Suprapubic skin (tissue), 4 donors: Measurements from ENCODE around the gene SLC35G2. TPM values are rescaled to one million over a fixed set of nuclear protein-coding genes. Genes with fewer than 3 reads are reported as not detected.
"Not testable (repeated sequence)": the region's sequence is repeated elsewhere in the genome, so short reads cannot be mapped to it uniquely, and the experiment has no call there.

Experiments used
- DNase-seq, 2 donors: peaks; one replicate each; pipeline ENCODE4 v3.0.0-alpha.2; 2019; ENCODE audit warnings: low spot score in 2 of 2
- H3K27ac ChIP-seq: fragments of 200-600 bp; sonication (generic); one replicate; pipeline ENCODE4 v1.5.1; 2019
- H3K27me3 ChIP-seq: fragments of 200-600 bp; sonication (generic); one replicate; pipeline ENCODE4 v1.5.1; 2019
- H3K36me3 ChIP-seq: fragments of 200-600 bp; sonication (generic); one replicate; pipeline ENCODE4 v1.5.1; 2019
- H3K4me1 ChIP-seq: fragments of 200-600 bp; sonication (generic); one replicate; pipeline ENCODE4 v1.5.1; 2019
- H3K4me3 ChIP-seq: fragments of 200-600 bp; sonication (generic); one replicate; pipeline ENCODE4 v1.5.1; 2019; ENCODE audit warnings: mild to moderate bottlenecking
- H3K9me3 ChIP-seq: fragments of 200-600 bp; sonication (generic); one replicate; pipeline ENCODE4 v1.5.1; 2019
- EP300 ChIP-seq: sonication (generic); formaldehyde crosslinking; IDR thresholded peaks from one replicate; pipeline ENCODE4 v1.6.1; 2017; ENCODE audit warnings: antibody characterized with exemption
- POLR2A ChIP-seq, 2 donors: fragments of 450-650 bp; IDR thresholded peaks; one replicate each; pipeline ENCODE4 v1.6.1; 2017; ENCODE audit warnings: antibody characterized with exemption in 2 of 2, mild to moderate bottlenecking in 2 of 2, moderate library complexity in 2 of 2
- POLR2AphosphoS5 ChIP-seq, 3 donors: sonication (generic); formaldehyde crosslinking; IDR thresholded peaks; one replicate each; pipeline ENCODE4 v1.6.1; 2017; ENCODE audit warnings: antibody characterized with exemption in 3 of 3
- WGBS: methylation state at CpG from one replicate; pipeline ENCODE4 v1.1.5; 2018; 5-methylcytosine and 5-hydroxymethylcytosine counted together
- total RNA-seq, 4 donors: library from RNA; depleted of rRNA; stranded (reverse); fragments of >200 nt; gene quantifications; one replicate each; pipeline ENCODE4 v1.1.0, GENCODE V29; 2016
- TF ChIP-seq, protein P1 (sequence below), 2 donors: fragments of 200-600 bp in 1 of 2; fragments of 450-650 bp in 1 of 2; sonication (generic) in 1 of 2; IDR thresholded peaks; one replicate each; pipeline ENCODE4 v1.5.1; 2016 to 2019; ENCODE audit warnings: antibody characterized with exemption in 2 of 2, mild to moderate bottlenecking in 1 of 2, moderate library complexity in 1 of 2

The SLC35G2 gene
- total RNA-seq, 4 donors from 2014 or later: 0.98 to 3.7 (median 1.1) TPM

DNA sequence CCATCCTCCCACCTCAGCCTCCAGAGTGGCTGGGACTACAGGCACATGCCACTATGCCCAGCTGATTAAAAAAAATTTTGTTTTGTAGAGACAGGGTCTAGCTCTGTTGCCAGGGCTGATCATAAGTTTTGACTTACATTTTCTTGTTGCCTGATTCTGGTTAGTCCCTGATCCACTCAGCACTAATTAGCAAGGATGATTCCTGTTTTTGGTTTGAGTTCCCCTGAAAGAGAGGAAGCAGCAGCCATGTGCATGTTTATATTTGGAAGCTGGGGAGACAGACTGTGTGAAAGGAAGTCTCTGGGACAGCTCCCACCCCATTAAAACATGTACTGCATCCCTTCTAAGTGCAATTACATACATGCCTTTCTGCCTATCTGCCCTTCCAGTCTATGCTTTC lies 39.5 kb downstream of the SLC35G2 start:
- TF ChIP-seq, protein P1, sequence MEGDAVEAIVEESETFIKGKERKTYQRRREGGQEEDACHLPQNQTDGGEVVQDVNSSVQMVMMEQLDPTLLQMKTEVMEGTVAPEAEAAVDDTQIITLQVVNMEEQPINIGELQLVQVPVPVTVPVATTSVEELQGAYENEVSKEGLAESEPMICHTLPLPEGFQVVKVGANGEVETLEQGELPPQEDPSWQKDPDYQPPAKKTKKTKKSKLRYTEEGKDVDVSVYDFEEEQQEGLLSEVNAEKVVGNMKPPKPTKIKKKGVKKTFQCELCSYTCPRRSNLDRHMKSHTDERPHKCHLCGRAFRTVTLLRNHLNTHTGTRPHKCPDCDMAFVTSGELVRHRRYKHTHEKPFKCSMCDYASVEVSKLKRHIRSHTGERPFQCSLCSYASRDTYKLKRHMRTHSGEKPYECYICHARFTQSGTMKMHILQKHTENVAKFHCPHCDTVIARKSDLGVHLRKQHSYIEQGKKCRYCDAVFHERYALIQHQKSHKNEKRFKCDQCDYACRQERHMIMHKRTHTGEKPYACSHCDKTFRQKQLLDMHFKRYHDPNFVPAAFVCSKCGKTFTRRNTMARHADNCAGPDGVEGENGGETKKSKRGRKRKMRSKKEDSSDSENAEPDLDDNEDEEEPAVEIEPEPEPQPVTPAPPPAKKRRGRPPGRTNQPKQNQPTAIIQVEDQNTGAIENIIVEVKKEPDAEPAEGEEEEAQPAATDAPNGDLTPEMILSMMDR (IDR thresholded peaks at IDR 0.05): no peak
- TF ChIP-seq POLR2AphosphoS5 (IDR thresholded peaks at IDR 0.05) (no peak), POLR2A (IDR thresholded peaks at IDR 0.05) (no peak), EP300 (no peak)
- DNase-seq: no peak
- Histone ChIP-seq H3K4me3 (no peak overlapping the region), H3K4me1 (peaks cover 18% of the 10 kb centered on the region), H3K27me3 (no peaks in the 10 kb centered on the region), H3K9me3 (no peaks in the 10 kb centered on the region), H3K27ac (no peak overlapping the region), H3K36me3 (peaks cover 9% of the 10 kb centered on the region)

DNA sequence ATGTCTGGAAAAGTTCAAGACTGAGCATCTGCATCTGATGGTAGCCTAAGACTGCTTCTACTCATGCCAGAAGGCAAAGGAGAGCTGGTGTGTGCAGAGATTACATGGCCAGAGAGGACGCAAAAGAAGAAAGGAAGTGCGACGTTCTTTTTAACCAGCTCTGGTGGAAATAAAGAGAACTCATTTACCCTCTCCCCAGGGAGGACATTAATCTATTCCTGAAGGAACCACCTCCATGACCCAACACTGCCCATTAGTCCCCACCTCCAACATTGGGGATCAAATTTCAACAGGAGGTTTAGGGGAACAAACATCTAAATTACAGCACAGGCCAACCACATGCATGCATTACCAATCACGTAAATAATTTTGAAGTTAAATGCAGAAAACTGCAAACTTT lies 41.6 kb downstream of the SLC35G2 start:
- Histone ChIP-seq H3K4me1 (peaks cover 27% of the 10 kb centered on the region), H3K4me3 (peak overlapping the region; percentile 81), H3K27me3 (no peaks in the 10 kb centered on the region), H3K9me3 (no peaks in the 10 kb centered on the region), H3K27ac (no peak overlapping the region), H3K36me3 (no peaks in the 10 kb centered on the region)
- no peak for TF ChIP-seq POLR2AphosphoS5 (IDR thresholded peaks at IDR 0.05)
- TF ChIP-seq POLR2A (IDR thresholded peaks at IDR 0.05): no peak
- TF ChIP-seq, protein P1 (IDR thresholded peaks at IDR 0.05): no peak
- no peak for TF ChIP-seq EP300
- WGBS: 55% methylated on average over 4 of the region's 4 CpGs
- no peak for DNase-seq

DNA sequence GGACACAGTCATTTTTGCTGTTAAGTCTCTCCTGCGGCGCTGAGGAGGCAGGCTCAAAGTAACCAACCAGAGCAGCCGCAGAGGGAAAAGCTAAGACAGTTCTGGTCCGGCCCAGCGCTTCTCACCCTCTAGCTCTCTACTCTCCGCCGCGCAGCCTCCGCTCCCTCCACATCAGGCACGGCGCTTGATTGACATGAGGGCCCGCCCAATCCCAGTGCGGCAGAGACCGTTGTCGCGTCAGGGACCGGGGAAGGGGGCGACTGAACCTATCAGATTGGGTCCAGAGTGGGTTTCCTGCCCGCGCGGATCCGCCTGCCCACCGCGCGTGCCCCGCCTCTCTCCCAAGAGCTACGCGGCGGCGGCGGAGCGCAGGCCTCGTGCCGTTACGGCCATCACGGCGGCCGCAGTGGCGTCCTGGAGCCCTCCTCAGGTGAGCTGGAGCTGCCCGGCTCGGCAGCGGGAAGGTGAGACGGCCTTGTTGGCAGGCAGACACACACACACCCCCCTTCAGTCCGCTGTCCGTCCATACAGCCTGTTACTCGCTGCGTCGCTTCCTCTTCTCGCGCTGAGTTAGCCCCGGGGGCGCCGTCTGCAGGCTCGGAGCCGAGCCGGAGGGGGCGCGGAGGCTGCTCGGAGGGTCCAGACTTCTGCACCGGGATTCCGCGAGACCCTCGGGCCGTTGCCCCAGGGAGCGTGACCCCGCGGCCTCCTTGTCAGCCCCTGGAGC lies 43.1 kb downstream of the SLC35G2 start, which contains the start of gene NCK1:
Gene NCK1 (plus strand): TSS at position 319 of the 727 bp plus-strand sequence. CDS start 65,794 bp downstream, outside the sequence.
- Histone ChIP-seq H3K4me3 (peak within 1 kb of the TSS; percentile 81), H3K9me3 (no peaks in the 10 kb centered on the region), H3K4me1 (peaks cover 29% of the 10 kb centered on the region), H3K27ac (peak within 1 kb of the TSS; percentile 94), H3K27me3 (no peaks in the 10 kb centered on the region), H3K36me3 (no peaks in the 10 kb centered on the region)
- TF ChIP-seq, protein P1 (IDR thresholded peaks at IDR 0.05): no peak
- TF ChIP-seq EP300 (no peak), POLR2AphosphoS5 (IDR thresholded peaks at IDR 0.05) (peak; percentile 76 to 94 (median 78)), POLR2A (IDR thresholded peaks at IDR 0.05) (peak; percentile 45 to 84)
- 1% methylated on average over 26 of the region's 67 CpGs for WGBS
- DNase-seq: peak; percentile 99 to 100

DNA sequence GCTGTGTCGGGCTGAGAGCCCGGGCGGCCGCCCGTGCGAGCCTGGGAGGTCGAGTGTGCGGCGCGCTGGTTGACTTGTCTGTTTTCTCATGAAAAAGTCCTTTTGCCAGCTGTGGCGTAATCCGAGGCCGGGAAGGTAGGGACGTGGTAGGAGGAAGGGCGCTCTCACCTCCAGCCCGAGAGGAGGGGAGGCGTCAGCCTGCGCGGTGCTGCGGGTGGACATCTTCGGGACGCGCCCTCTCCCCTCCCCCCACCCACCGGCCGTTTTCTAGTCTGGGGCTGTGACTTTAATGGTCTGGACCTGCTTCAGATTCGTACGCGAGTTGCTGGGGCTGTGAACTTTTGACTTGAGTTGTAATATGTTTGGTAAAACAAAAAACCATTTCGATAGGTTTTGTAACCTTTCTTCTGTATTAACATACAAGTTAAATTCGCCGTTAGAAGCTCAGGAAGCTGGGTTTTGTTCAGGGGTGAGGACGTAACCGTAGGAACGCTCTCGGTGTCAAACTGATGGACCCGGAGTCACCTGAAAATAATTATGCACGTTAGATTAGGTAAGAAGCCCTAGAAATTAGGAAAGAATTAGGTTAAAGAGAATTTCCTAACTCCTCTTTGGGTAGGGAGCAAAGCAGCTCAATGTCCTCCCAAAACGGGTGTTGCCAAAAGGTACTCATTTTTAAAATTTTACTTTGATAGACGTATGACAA lies 43.8 kb downstream of the SLC35G2 start:
- WGBS: under 1% methylated on average over 27 of the region's 39 CpGs
- TF ChIP-seq, protein P1 (IDR thresholded peaks at IDR 0.05): no peak
- TF ChIP-seq POLR2AphosphoS5 (IDR thresholded peaks at IDR 0.05) (no peak), EP300 (no peak), POLR2A (IDR thresholded peaks at IDR 0.05) (no peak)
- peak; percentile 84 for DNase-seq
- peak overlapping the region; percentile 94 for H3K27ac ChIP-seq
- H3K4me3 ChIP-seq: peak overlapping the region; percentile 81
- H3K9me3 ChIP-seq: no peaks in the 10 kb centered on the region
- peaks cover 29% of the 10 kb centered on the region for H3K4me1 ChIP-seq
- H3K27me3 ChIP-seq: no peaks in the 10 kb centered on the region
- no peaks in the 10 kb centered on the region for H3K36me3 ChIP-seq

- TF ChIP-seq EP300 (no peak), POLR2A (IDR thresholded peaks at IDR 0.05) (no peak)
- 97% methylated on average over 9 of the region's 9 CpGs for WGBS
- H3K4me1 ChIP-seq: peaks cover 10% of the 10 kb centered on the region
- H3K9me3 ChIP-seq: peaks cover 3% of the 10 kb centered on the region
- no peak overlapping the region for H3K4me3 ChIP-seq
- H3K36me3 ChIP-seq: peaks cover 22% of the 10 kb centered on the region
- H3K27ac ChIP-seq: no peak overlapping the region
- no peak for DNase-seq
- no peaks in the 10 kb centered on the region for H3K27me3 ChIP-seq
Observed at GRCh38 chr3:136869282-136869681, 50.4 kb downstream of the SLC35G2 start.

- not testable (repeated sequence) for H3K9me3 ChIP-seq, H3K27me3 ChIP-seq, H3K4me1 ChIP-seq, DNase-seq, H3K27ac ChIP-seq, H3K4me3 ChIP-seq
- H3K36me3 ChIP-seq: peaks cover 22% of the 10 kb centered on the region
- WGBS: 92% methylated on average over 3 of the region's 3 CpGs
Observed at GRCh38 chr3:136872258-136872657, 53.3 kb downstream of the SLC35G2 start.

- WGBS: 95% methylated on average over 2 of the region's 2 CpGs
- H3K36me3 ChIP-seq, H3K4me1 ChIP-seq, H3K27me3 ChIP-seq, DNase-seq, H3K4me3 ChIP-seq, H3K27ac ChIP-seq, H3K9me3 ChIP-seq: not testable (repeated sequence)
Observed at GRCh38 chr3:136879510-136879909, 60.6 kb downstream of the SLC35G2 start.
